Neural cell (in vitro differentiated cells): ENCODE measurements around the gene TMPRSS12. TPM values are rescaled to one million over a fixed set of nuclear protein-coding genes. Genes with fewer than 3 reads are reported as not detected.

Experiments
- H2AFZ ChIP-seq: fragments of 200-600, 300-800 bp; sonication (generic), shearing (Covaris generic); 2 replicates; pipeline ENCODE4 v1.6.0; 2014; ENCODE audit warnings: low read depth, mild to moderate bottlenecking, antibody characterized with exemption, low read length, moderate library complexity
- H3F3A ChIP-seq: fragments of 200-600 bp; shearing (Covaris generic); 2 replicates; pipeline ENCODE4 v1.6.1; 2016; ENCODE audit warnings: mild to moderate bottlenecking, moderate library complexity, mixed read lengths, antibody characterized with exemption, low read length; ENCODE audit not compliant: insufficient read depth, poor library complexity, severe bottlenecking
- H3K27ac ChIP-seq: fragments of 200-600, 300-800 bp; sonication (generic), shearing (Covaris generic); 2 replicates; pipeline ENCODE4 v1.5.1; 2014; ENCODE audit warnings: mild to moderate bottlenecking, low read length, moderate library complexity
- H3K27me3 ChIP-seq: fragments of 300-800, 200-600 bp; sonication (generic), shearing (Covaris generic); 2 replicates; pipeline ENCODE4 v1.6.0; 2014; ENCODE audit warnings: mild to moderate bottlenecking, low read depth, low read length, moderate library complexity; ENCODE audit not compliant: insufficient read depth
- H3K36me3 ChIP-seq: fragments of 300-800, 200-600 bp; sonication (generic), shearing (Covaris generic); 2 replicates; pipeline ENCODE4 v1.5.1; 2014; ENCODE audit warnings: mild to moderate bottlenecking, antibody characterized with exemption, low read length, moderate library complexity; ENCODE audit not compliant: insufficient read depth
- H3K4me2 ChIP-seq: fragments of 300-800, 200-600 bp; sonication (generic), shearing (Covaris generic); 2 replicates; pipeline ENCODE4 v1.6.0; 2014; ENCODE audit warnings: mild to moderate bottlenecking, low read length
- H3K4me3 ChIP-seq: fragments of 300-800, 200-600 bp; sonication (generic), shearing (Covaris generic); 2 replicates; pipeline ENCODE4 v1.5.1; 2014; ENCODE audit warnings: mild to moderate bottlenecking, low read length, moderate library complexity
- H3K79me2 ChIP-seq: fragments of 200-600 bp; shearing (Covaris generic); replicated peaks from 2 replicates; pipeline ENCODE4 v1.6.0; 2014; ENCODE audit warnings: mild to moderate bottlenecking, low read length, moderate library complexity; ENCODE audit not compliant: insufficient read depth
- H3K9ac ChIP-seq: fragments of 300-800, 200-600 bp; sonication (generic), shearing (Covaris generic); 2 replicates; pipeline ENCODE4 v1.6.1; 2016; ENCODE audit warnings: mild to moderate bottlenecking, low read length, mixed read lengths
- H3K9me2 ChIP-seq: fragments of 200-600 bp; shearing (Covaris generic); 2 replicates; pipeline ENCODE4 v1.6.1; 2016; ENCODE audit warnings: mild to moderate bottlenecking, low read length, mixed read lengths; ENCODE audit not compliant: insufficient read depth
- H3K9me3 ChIP-seq: fragments of 200-600, 300-800 bp; sonication (generic), shearing (Covaris generic); 2 replicates; pipeline ENCODE4 v1.6.1; 2016; ENCODE audit warnings: mild to moderate bottlenecking, mixed run types, low read length, moderate library complexity, mixed read lengths
- H4K20me1 ChIP-seq: fragments of 200-600 bp; shearing (Covaris generic); 2 replicates; pipeline ENCODE4 v1.6.1; 2016; ENCODE audit warnings: mild to moderate bottlenecking, mixed run types; ENCODE audit not compliant: insufficient read depth
- CTCF ChIP-seq: fragments of 450-650 bp; IDR thresholded peaks from 2 replicates; pipeline ENCODE4 v1.5.1; 2014; ENCODE audit warnings: antibody characterized with exemption, mild to moderate bottlenecking, moderate library complexity; ENCODE audit not compliant: poor library complexity, severe bottlenecking
- EP300 ChIP-seq: fragments of 450-650 bp; conservative IDR thresholded peaks from 2 replicates; pipeline ENCODE4 v1.6.1; 2014; ENCODE audit warnings: antibody characterized with exemption, mild to moderate bottlenecking, moderate library complexity; ENCODE audit not compliant: poor library complexity, severe bottlenecking
- EZH2 ChIP-seq: fragments of 200-600, 300-800 bp; shearing (Covaris generic), sonication (generic); IDR thresholded peaks from 2 replicates; pipeline ENCODE4 v1.6.1; 2014; ENCODE audit warnings: antibody characterized with exemption, low read length, borderline replicate concordance, mild to moderate bottlenecking; ENCODE audit not compliant: insufficient read depth, poor library complexity, severe bottlenecking
- MXI1 ChIP-seq: fragments of 450-650 bp; conservative IDR thresholded peaks from 2 replicates; pipeline ENCODE4 v1.6.1; 2014; ENCODE audit warnings: antibody characterized with exemption, mild to moderate bottlenecking; ENCODE audit not compliant: poor library complexity, severe bottlenecking
- POLR2AphosphoS5 ChIP-seq: IDR thresholded peaks from 2 replicates; pipeline ENCODE4 v1.6.1; 2012
- RAD21 ChIP-seq: fragments of 450-650 bp; conservative IDR thresholded peaks from 2 replicates; pipeline ENCODE4 v1.6.1; 2014; ENCODE audit warnings: antibody characterized with exemption, mild to moderate bottlenecking, moderate library complexity
- REST ChIP-seq: IDR thresholded peaks from 2 replicates; pipeline ENCODE4 v1.6.1; 2012; ENCODE audit warnings: borderline replicate concordance
- SMC3 ChIP-seq: fragments of 450-650 bp; conservative IDR thresholded peaks from 2 replicates; pipeline ENCODE4 v1.6.1; 2014; ENCODE audit warnings: antibody characterized with exemption, mild to moderate bottlenecking, moderate library complexity; ENCODE audit not compliant: poor library complexity
- TAF1 ChIP-seq: IDR thresholded peaks from 2 replicates; pipeline ENCODE4 v1.6.1; 2012; ENCODE audit warnings: low read depth
- polyA plus RNA-seq: library from polyadenylated mRNA; depleted of rRNA; stranded (reverse); fragments of >200 nt; gene quantifications from 2 replicates; pipeline ENCODE4 v1.2.3, GENCODE V29; 2014

Gene TMPRSS12
- polyA plus RNA-seq, 1 donor from 2014 or later = not detected

GRCh38 chr12:50913224-50913623, 70.5 kb downstream of the TMPRSS12 start:
- Histone ChIP-seq H4K20me1 (no peaks in the 10 kb centered on the region), H3K9me2 (no peaks in the 10 kb centered on the region), H3K9me3 (peaks cover 3% of the 10 kb centered on the region)

GRCh38 chr12:50914872-50915484, 72.3 kb downstream of the TMPRSS12 start:
- Histone ChIP-seq H3K9ac (no peak overlapping the region), H3K36me3 (no peaks in the 10 kb centered on the region), H3K27ac (no peak overlapping the region), H3F3A (no peaks in the 10 kb centered on the region), H2AFZ (no peak overlapping the region), H4K20me1 (no peaks in the 10 kb centered on the region), H3K4me2 (no peak overlapping the region), H3K4me3 (no peak overlapping the region), H3K9me3 (peaks cover 3% of the 10 kb centered on the region), H3K9me2 (no peaks in the 10 kb centered on the region), H3K79me2 (no peaks in the 10 kb centered on the region), H3K27me3 (no peaks in the 10 kb centered on the region)
- TF ChIP-seq SMC3 = no peak
- no peak for TF ChIP-seq CTCF
- TF ChIP-seq POLR2AphosphoS5 = no peak
- TF ChIP-seq MXI1 = no peak
- TF ChIP-seq TAF1 = no peak
- TF ChIP-seq EP300 = no peak
- TF ChIP-seq EZH2 = no peak
- TF ChIP-seq REST = no peak
- TF ChIP-seq RAD21 = no peak

More at GRCh38 chr12:50913224-50913623, 70.5 kb downstream of the TMPRSS12 start:
- Histone ChIP-seq H3K9ac (no peak overlapping the region), H3K27ac (no peak overlapping the region), H3F3A (no peaks in the 10 kb centered on the region), H3K4me3 (no peak overlapping the region), H3K79me2 (no peaks in the 10 kb centered on the region), H2AFZ (no peak overlapping the region), H3K36me3 (no peaks in the 10 kb centered on the region), H3K4me2 (no peak overlapping the region), H3K27me3 (no peaks in the 10 kb centered on the region)
- TF ChIP-seq POLR2AphosphoS5 (no peak), RAD21 (no peak), EP300 (no peak), SMC3 (no peak)
